ENCODE measurements around the gene SH3RF3. TPM values are rescaled to one million over a fixed set of nuclear protein-coding genes. Genes with fewer than 3 reads are reported as not detected.

Gene SH3RF3
- total RNA-seq, 1 experiment from 2014 or later: 1.0 TPM

- TF ChIP-seq ZNF425 (CRISPR knock-in tag; conservative IDR thresholded peaks at IDR 0.05) (no peak), NFYB (CRISPR knock-in tag; conservative IDR thresholded peaks at IDR 0.05; ENCODE audit: low read depth) (no peak), HMGXB4 (CRISPR knock-in tag; IDR thresholded peaks at IDR 0.05) (no peak), USF1 (CRISPR knock-in tag; IDR thresholded peaks at IDR 0.05) (no peak), TEAD4 (CRISPR knock-in tag; IDR thresholded peaks at IDR 0.05) (no peak), ATF3 (CRISPR knock-in tag; conservative IDR thresholded peaks at IDR 0.05) (no peak), KAT7 (CRISPR knock-in tag; IDR thresholded peaks at IDR 0.05; ENCODE audit: borderline replicate concordance) (no peak)
Observed at GRCh38 chr2:109481599-109481998, 352.6 kb downstream of the SH3RF3 start (continued).

GRCh38 chr2:109482361-109482861 is 353.4 kb downstream of the SH3RF3 start:
- H3K27me3 Mint-ChIP-seq (ENCODE audit: low read depth): no peaks in the 10 kb centered on the region
- no peak overlapping the region for H3K27ac Mint-ChIP-seq
- H3K4me3 Mint-ChIP-seq: no peak overlapping the region
- no peak for TF ChIP-seq ZNF263 (CRISPR knock-in tag; IDR thresholded peaks at IDR 0.05; ENCODE audit: low read depth)
- ChIA-PET POLR2A (no interaction called here), CTCF (interaction anchor here (1.3 kb wide), 1 partner anchor 28 kb away, joined by 8 read pairs; no protein-coding TSS in a partner anchor)
- no peaks in the 10 kb centered on the region for H3K36me3 Mint-ChIP-seq
- no peaks in the 10 kb centered on the region for H3K4me1 Mint-ChIP-seq
- no peak for DNase-seq (ENCODE audit: low spot score)
- no peaks in the 10 kb centered on the region for H3K9me3 Mint-ChIP-seq
- no peak for ATAC-seq

GRCh38 chr2:109486711-109487535 is 357.9 kb downstream of the SH3RF3 start:
- no peak for ATAC-seq
- no peak for TF ChIP-seq ZMAT4 (CRISPR knock-in tag; IDR thresholded peaks at IDR 0.05)
- no peak for TF ChIP-seq ERG (CRISPR knock-in tag; IDR thresholded peaks at IDR 0.05)
- TF ChIP-seq ZNF423 (CRISPR knock-in tag; IDR thresholded peaks at IDR 0.05): no peak
- no peak for TF ChIP-seq AFF4 (CRISPR knock-in tag; IDR thresholded peaks at IDR 0.05; ENCODE audit: borderline replicate concordance)
- no peak for TF ChIP-seq KAT7 (CRISPR knock-in tag; IDR thresholded peaks at IDR 0.05; ENCODE audit: borderline replicate concordance)
- no peak for TF ChIP-seq ZNF317 (CRISPR knock-in tag; IDR thresholded peaks at IDR 0.05; ENCODE audit: borderline replicate concordance, low read depth)
- TF ChIP-seq CTCF (IDR thresholded peaks at IDR 0.05): no peak
- TF ChIP-seq ZNF671 (CRISPR knock-in tag; IDR thresholded peaks at IDR 0.05): no peak
- no peak for TF ChIP-seq HMGA2 (CRISPR knock-in tag; IDR thresholded peaks at IDR 0.05)
- no peak for TF ChIP-seq E2F5 (CRISPR knock-in tag; IDR thresholded peaks at IDR 0.05)
- ChIA-PET POLR2A (no interaction called here), CTCF (no interaction called here)
- Mint-ChIP-seq H3K27ac (no peak overlapping the region), H3K27me3 (ENCODE audit: low read depth) (no peaks in the 10 kb centered on the region), H3K36me3 (no peaks in the 10 kb centered on the region), H3K4me1 (no peaks in the 10 kb centered on the region), H3K9me3 (no peaks in the 10 kb centered on the region), H3K4me3 (no peak overlapping the region)
- no peak for DNase-seq (ENCODE audit: low spot score)

Measured in WTC11 (cell line).